HG02852 (cell line): ENCODE measurements around the gene SLC22A23.
A peak's percentile ranks its signal among the peaks of the same experiment; 100 is the strongest.

Experiments used
- ATAC-seq: cut with Tn5 transposase; IDR thresholded peaks from one replicate; pipeline ENCODE4 v1.9.1; 2021; ENCODE audit warnings: mild to moderate bottlenecking, moderate library complexity; ENCODE audit not compliant: unreplicated experiment

The SLC22A23 gene

GRCh38 chr6:3276174-3277167 is 180.4 kb downstream of the SLC22A23 start:
- ATAC-seq = no peak

- ATAC-seq = no peak
Measured at GRCh38 chr6:3273707-3274521, 182.9 kb downstream of the SLC22A23 start.

GRCh38 chr6:3272911-3273547 is 183.8 kb downstream of the SLC22A23 start:
- ATAC-seq = no peak

- ATAC-seq = no peak
Measured at GRCh38 chr6:3271756-3272155, 185.1 kb downstream of the SLC22A23 start.

- no peak for ATAC-seq
Measured at GRCh38 chr6:3270258-3270657, 186.6 kb downstream of the SLC22A23 start.

- no peak for ATAC-seq
Measured at GRCh38 chr6:3269281-3269975, 187.4 kb downstream of the SLC22A23 start.

- ATAC-seq = no peak
Measured at GRCh38 chr6:3268680-3269079, 188.2 kb downstream of the SLC22A23 start.

- no peak for ATAC-seq
Measured at GRCh38 chr6:3267162-3267561, 189.7 kb downstream of the SLC22A23 start.

GRCh38 chr6:3266170-3266569 is 190.7 kb downstream of the SLC22A23 start:
- ATAC-seq = no peak

- no peak for ATAC-seq
Measured at GRCh38 chr6:3265671-3266070, 191.2 kb downstream of the SLC22A23 start.

GRCh38 chr6:3264356-3264755 is 192.5 kb downstream of the SLC22A23 start:
- no peak for ATAC-seq

GRCh38 chr6:3263096-3263495 is 193.8 kb downstream of the SLC22A23 start:
- ATAC-seq = no peak

- ATAC-seq = no peak
Measured at GRCh38 chr6:3261921-3262320, 194.9 kb downstream of the SLC22A23 start.

GRCh38 chr6:3261518-3261820 is 195.4 kb downstream of the SLC22A23 start:
- no peak for ATAC-seq

GRCh38 chr6:3260772-3261517 is 195.9 kb downstream of the SLC22A23 start:
- no peak for ATAC-seq

- ATAC-seq = no peak
Measured at GRCh38 chr6:3260296-3260695, 196.6 kb downstream of the SLC22A23 start.

GRCh38 chr6:3259491-3259958 is 197.3 kb downstream of the SLC22A23 start:
- ATAC-seq = peak; percentile 37

- peak; percentile 75 for ATAC-seq
Measured at GRCh38 chr6:3258720-3259490, 197.9 kb downstream of the SLC22A23 start, which contains the start of gene PSMG4. TSS of gene PSMG4 (plus strand) at chr6:3258947. CDS start at chr6:3259023, 76 bp downstream.

- no peak for ATAC-seq
Measured at GRCh38 chr6:3258201-3258600, 198.6 kb downstream of the SLC22A23 start.
